ENCODE results near the gene APBB2. TPM values are rescaled to one million over a fixed set of nuclear protein-coding genes. Genes with fewer than 3 reads are reported as not detected.

The APBB2 gene
- total RNA-seq, 1 donor from 2014 or later = 23.5 TPM

DNA sequence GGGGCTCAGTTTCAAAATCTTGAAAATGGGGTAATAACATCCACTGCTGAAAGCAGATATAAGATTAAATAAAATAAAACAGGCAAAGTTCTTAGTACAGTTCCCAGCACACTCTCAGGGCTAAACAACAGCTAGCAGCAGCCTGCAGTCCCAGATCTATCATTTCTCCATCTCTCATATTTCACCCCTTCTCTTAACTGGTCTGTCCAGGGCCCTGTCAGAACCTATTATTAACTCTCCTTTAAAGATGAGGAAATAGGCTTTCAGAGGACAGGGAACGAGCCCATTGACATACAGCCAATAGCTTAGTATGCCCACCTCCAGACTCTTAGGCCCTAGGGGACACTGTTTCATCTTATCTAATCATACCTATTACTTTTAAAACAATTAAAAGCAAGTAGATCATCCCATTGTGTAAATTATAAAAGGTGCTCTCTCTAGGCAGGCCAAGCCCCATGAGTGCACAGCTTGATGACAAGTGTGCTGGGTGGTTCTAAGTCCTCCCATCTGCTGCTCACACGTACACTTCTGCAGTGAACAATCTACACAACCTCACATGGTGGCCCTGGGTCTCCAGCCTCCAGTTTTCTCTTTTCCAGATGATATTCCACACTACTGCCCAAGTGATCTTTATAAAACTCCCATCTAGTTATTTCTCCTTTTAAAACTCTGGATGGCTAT is 119.0 kb downstream of the APBB2 start:
- H3K9me3 ChIP-seq (replicated peaks) = no peaks in the 10 kb centered on the region
- H3K4me3 ChIP-seq = no peak overlapping the region
- intact Hi-C loops (cut with micrococcal nuclease) = no loop called here
- H3K36me3 ChIP-seq = no peaks in the 10 kb centered on the region
- TF ChIP-seq, protein P1, sequence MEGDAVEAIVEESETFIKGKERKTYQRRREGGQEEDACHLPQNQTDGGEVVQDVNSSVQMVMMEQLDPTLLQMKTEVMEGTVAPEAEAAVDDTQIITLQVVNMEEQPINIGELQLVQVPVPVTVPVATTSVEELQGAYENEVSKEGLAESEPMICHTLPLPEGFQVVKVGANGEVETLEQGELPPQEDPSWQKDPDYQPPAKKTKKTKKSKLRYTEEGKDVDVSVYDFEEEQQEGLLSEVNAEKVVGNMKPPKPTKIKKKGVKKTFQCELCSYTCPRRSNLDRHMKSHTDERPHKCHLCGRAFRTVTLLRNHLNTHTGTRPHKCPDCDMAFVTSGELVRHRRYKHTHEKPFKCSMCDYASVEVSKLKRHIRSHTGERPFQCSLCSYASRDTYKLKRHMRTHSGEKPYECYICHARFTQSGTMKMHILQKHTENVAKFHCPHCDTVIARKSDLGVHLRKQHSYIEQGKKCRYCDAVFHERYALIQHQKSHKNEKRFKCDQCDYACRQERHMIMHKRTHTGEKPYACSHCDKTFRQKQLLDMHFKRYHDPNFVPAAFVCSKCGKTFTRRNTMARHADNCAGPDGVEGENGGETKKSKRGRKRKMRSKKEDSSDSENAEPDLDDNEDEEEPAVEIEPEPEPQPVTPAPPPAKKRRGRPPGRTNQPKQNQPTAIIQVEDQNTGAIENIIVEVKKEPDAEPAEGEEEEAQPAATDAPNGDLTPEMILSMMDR (IDR thresholded peaks at IDR 0.05; ENCODE audit: borderline replicate concordance) = no peak
- no peak for DNase-seq
- H3K27me3 ChIP-seq (ENCODE audit: low read depth) = no peaks in the 10 kb centered on the region
- peaks cover 39% of the 10 kb centered on the region for H3K4me1 ChIP-seq
- peak overlapping the region; percentile 0 for H3K27ac ChIP-seq (replicated peaks)

DNA sequence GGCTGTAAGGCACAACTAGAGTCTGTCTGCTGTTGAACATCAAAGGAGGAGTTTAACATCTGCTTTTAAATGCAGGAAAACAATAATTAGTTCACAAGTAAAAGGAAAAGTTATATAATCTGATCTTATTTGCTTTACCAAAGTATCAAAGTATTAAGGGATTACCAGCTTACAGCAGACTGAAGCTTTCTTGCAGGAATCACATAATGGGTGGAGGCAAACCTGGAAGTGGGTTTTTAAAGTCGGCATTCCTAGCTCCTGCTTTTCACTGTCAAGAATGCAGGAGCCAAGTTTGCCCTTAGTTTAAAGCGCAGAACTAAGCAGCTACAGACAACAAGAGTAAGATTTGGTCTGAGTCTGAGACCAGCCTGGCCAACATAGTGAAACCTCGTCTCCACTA is 122.2 kb downstream of the APBB2 start:
- Histone ChIP-seq H3K9me3 (replicated peaks) (peaks cover 7% of the 10 kb centered on the region), H3K36me3 (no peaks in the 10 kb centered on the region), H3K4me1 (peaks cover 11% of the 10 kb centered on the region), H3K4me3 (no peak overlapping the region), H3K27ac (replicated peaks) (no peak overlapping the region), H3K27me3 (ENCODE audit: low read depth) (no peaks in the 10 kb centered on the region)
- DNase-seq = no peak
- intact Hi-C loops (cut with micrococcal nuclease) = no loop called here
- TF ChIP-seq, protein P1 (IDR thresholded peaks at IDR 0.05; ENCODE audit: borderline replicate concordance) = no peak

DNA sequence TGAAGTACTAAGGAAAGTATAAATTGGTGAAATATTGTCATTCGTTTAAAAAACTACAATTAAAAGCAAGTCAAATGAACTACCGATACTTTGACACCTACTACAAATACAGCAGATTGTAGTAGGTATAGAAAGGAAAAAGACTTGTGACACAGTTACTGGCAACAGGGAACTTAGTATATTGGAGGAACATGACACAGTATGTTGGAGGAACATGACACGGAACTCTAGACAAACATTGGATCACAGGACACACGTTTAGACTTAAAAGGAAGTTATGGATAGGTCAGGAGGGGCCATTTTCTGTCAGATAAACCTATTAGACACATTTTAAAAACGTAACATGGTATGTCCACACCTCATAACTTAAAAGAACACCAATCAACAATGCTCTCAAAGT is 132.5 kb downstream of the APBB2 start:
- peaks cover 15% of the 10 kb centered on the region for H3K4me1 ChIP-seq
- intact Hi-C loops (cut with micrococcal nuclease) = no loop called here
- no peak overlapping the region for H3K4me3 ChIP-seq
- peaks cover 23% of the 10 kb centered on the region for H3K9me3 ChIP-seq (replicated peaks)
- no peak for DNase-seq
- H3K27me3 ChIP-seq (ENCODE audit: low read depth) = no peaks in the 10 kb centered on the region
- H3K27ac ChIP-seq (replicated peaks) = no peak overlapping the region
- TF ChIP-seq, protein P1 (IDR thresholded peaks at IDR 0.05; ENCODE audit: borderline replicate concordance) = no peak
- H3K36me3 ChIP-seq = peaks cover 18% of the 10 kb centered on the region

DNA sequence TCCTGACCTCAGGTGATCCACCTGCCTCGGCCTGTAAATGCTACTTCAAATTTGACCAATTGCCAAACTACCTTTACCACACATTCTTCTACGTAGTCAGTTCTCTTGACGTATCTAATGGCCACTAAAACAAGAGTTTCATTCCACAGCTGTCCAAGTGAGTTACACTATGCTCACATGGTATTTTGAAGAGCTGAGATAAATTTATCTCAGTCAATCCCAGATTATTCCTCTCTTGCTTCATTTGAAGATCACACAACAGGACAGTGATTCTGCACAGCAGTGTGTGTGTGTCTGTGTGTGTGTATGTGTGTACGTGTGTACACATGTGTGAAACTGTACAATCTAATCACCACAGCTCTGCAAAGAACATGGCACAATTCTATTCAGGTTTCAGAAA is 133.4 kb downstream of the APBB2 start:
- no peak overlapping the region for H3K27ac ChIP-seq (replicated peaks)

DNA sequence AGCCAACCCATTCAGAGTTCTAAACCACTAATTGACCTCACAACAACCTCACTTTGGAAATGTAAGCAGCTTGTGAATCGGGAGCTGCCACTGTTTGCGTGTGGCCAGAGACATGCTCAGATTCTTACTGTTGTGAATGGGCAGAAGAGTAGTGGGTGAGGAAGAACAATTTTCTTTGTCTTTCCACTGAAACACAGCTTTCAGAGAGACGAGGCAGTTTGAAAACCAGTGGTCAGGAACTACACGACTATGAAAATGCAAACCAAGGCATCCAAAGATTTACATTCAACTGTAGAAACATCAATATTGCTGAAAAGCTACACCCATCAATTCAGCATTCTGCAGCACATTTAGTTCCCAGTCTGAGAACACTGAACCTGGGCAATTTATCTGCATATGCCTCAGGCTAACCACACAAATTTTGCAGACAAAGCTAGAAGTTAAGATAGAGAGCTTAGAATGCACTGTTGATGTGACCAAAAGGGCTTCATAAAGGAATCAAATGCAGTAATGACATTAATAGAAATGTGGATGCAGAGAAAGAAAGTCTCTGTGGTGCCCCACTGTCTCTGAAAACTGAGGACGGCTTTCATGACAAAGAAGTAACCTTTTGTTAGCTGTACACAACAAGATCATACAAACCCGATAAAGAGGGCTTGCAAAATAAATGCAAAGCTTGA is 134.3 kb downstream of the APBB2 start:
- Histone ChIP-seq H3K4me3 (no peak overlapping the region), H3K4me1 (peaks cover 15% of the 10 kb centered on the region), H3K27me3 (ENCODE audit: low read depth) (no peaks in the 10 kb centered on the region), H3K9me3 (replicated peaks) (peaks cover 4% of the 10 kb centered on the region), H3K27ac (replicated peaks) (no peak overlapping the region), H3K36me3 (no peaks in the 10 kb centered on the region)
- intact Hi-C loops (cut with micrococcal nuclease) = no loop called here
- no peak for DNase-seq
- TF ChIP-seq, protein P1 (IDR thresholded peaks at IDR 0.05; ENCODE audit: borderline replicate concordance) = no peak

More for the DNA sequence above, 133.4 kb downstream of the APBB2 start:
- intact Hi-C loops (cut with micrococcal nuclease) = no loop called here
- no peak for DNase-seq
- peaks cover 14% of the 10 kb centered on the region for H3K9me3 ChIP-seq (replicated peaks)
- peaks cover 15% of the 10 kb centered on the region for H3K4me1 ChIP-seq
- TF ChIP-seq, protein P1 (IDR thresholded peaks at IDR 0.05; ENCODE audit: borderline replicate concordance) = no peak
- H3K36me3 ChIP-seq = peaks cover 9% of the 10 kb centered on the region
- no peaks in the 10 kb centered on the region for H3K27me3 ChIP-seq (ENCODE audit: low read depth)
- no peak overlapping the region for H3K4me3 ChIP-seq

Data from left ventricle myocardium inferior (tissue), 1 donor.